Stimulated activated memory B cell treated with anti-CD40 and anti-IgM and Interleukin-4, amounts not matched to agents 10 μg/mL and 1 μg/mL and 100 μg/mL, for 72 hours (primary cell): Measurements from ENCODE around the gene MSANTD1.

Experiments used
- ATAC-seq: fragments of 150-1000 bp; cut with Tn5 transposase; 2 replicates; pipeline ENCODE4 v1.10.0; 2021
- H3K27ac Mint-ChIP-seq: one replicate; pipeline ENCODE4 v1.8.0; 2022; ENCODE audit warnings: mild to moderate bottlenecking, mixed read lengths
- H3K27me3 Mint-ChIP-seq: one replicate; pipeline ENCODE4 v1.8.0; 2022; ENCODE audit warnings: mixed read lengths
- H3K36me3 Mint-ChIP-seq: one replicate; pipeline ENCODE4 v1.8.0; 2022; ENCODE audit warnings: mixed read lengths
- H3K4me1 Mint-ChIP-seq: one replicate; pipeline ENCODE4 v1.8.0; 2022; ENCODE audit warnings: mixed read lengths
- H3K4me3 Mint-ChIP-seq: one replicate; pipeline ENCODE4 v1.8.0; 2022; ENCODE audit warnings: mild to moderate bottlenecking, moderate library complexity, mixed read lengths
- H3K9me3 Mint-ChIP-seq: one replicate; pipeline ENCODE4 v1.8.0; 2022; ENCODE audit warnings: mixed read lengths

MSANTD1 gene

GRCh38 chr4:3269991-3270611 lies 21.1 kb downstream of the MSANTD1 start:
- H3K4me1 Mint-ChIP-seq: peaks cover 11% of the 10 kb centered on the region

DNA sequence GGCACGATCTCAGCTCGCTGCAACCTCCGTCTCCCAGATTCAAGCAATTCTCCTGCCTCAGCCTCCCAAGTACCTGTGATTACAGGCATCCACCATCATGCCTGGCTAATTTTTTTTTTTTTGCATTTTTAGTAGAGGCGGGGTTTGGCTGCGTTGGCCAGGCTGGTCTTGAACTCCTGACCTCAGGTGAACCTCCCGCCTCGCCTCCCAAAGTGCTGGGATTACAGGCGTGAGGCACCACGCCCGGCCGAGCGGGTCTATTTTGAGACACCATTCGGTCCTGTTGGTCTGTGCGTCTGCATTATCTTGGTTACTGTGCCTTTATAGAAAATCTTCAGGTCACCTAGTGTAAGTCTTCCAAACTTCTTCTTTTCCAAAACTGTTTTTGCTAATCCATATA lies 22.2 kb downstream of the MSANTD1 start:
- Mint-ChIP-seq H3K9me3 (peaks cover 3% of the 10 kb centered on the region), H3K27me3 (no peaks in the 10 kb centered on the region), H3K36me3 (peaks cover 7% of the 10 kb centered on the region), H3K4me3 (no peak overlapping the region), H3K27ac (no peak overlapping the region), H3K4me1 (peaks cover 11% of the 10 kb centered on the region)
- no peak for ATAC-seq

More at GRCh38 chr4:3269991-3270611, 21.1 kb downstream of the MSANTD1 start:
- Mint-ChIP-seq H3K36me3 (peaks cover 7% of the 10 kb centered on the region), H3K27ac (no peak overlapping the region), H3K4me3 (no peak overlapping the region), H3K27me3 (no peaks in the 10 kb centered on the region), H3K9me3 (peaks cover 3% of the 10 kb centered on the region)
- ATAC-seq: no peak

DNA sequence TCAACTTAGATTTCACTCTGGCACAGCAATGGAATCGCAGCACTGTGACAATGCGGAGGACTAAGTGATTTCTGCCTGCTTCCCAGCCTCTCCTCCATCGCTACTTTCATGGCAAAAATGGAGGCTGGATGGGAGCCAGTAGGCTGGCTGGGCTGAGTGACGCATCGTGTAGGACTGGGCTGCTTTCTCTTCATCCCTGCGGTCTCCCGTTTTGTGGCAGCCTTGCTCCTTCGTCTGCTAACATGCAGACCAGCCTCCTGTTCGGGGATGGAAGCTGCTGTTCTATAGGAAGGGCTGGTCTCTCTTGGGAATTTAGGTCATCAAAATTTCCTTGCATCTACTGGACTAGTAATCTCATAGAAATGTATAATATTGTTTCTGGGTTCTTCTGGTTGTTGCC lies 28.0 kb downstream of the MSANTD1 start:
- Mint-ChIP-seq H3K27ac (no peak overlapping the region), H3K27me3 (no peaks in the 10 kb centered on the region), H3K36me3 (peaks cover 20% of the 10 kb centered on the region), H3K4me3 (no peak overlapping the region), H3K4me1 (peaks cover 8% of the 10 kb centered on the region), H3K9me3 (peaks cover 10% of the 10 kb centered on the region)
- no peak for ATAC-seq

- no peaks in the 10 kb centered on the region for H3K27me3 Mint-ChIP-seq
- peaks cover 17% of the 10 kb centered on the region for H3K36me3 Mint-ChIP-seq
- H3K4me1 Mint-ChIP-seq: no peaks in the 10 kb centered on the region
- no peak for ATAC-seq
- H3K4me3 Mint-ChIP-seq: no peak overlapping the region
- H3K27ac Mint-ChIP-seq: no peak overlapping the region
- peaks cover 7% of the 10 kb centered on the region for H3K9me3 Mint-ChIP-seq
These were observed 31.5 kb downstream of the MSANTD1 start for GRCh38 chr4:3280466-3280865.

DNA sequence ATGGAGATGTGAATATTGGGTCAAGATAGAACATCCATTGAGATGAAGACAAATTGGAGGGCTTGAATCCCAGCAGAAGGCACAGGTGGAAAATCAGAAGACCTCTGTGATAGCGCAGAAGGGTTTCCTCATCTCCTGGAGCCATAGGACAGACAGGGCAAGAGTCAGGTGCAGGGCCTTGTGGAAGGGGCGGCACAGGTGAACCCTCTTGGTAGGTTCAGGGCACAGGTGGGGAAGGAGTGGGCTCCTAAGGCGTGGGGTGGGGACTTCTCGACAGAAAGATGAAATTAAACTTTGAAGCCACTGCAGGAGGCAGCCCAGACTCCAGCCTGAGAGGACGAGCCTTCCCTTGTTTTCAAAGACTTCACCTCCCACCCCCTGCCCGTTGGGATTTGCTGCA lies 34.5 kb downstream of the MSANTD1 start:
- Mint-ChIP-seq H3K27me3 (no peaks in the 10 kb centered on the region), H3K4me1 (peaks cover 15% of the 10 kb centered on the region), H3K36me3 (peaks cover 13% of the 10 kb centered on the region), H3K27ac (no peak overlapping the region), H3K4me3 (no peak overlapping the region), H3K9me3 (peaks cover 7% of the 10 kb centered on the region)
- ATAC-seq: no peak

DNA sequence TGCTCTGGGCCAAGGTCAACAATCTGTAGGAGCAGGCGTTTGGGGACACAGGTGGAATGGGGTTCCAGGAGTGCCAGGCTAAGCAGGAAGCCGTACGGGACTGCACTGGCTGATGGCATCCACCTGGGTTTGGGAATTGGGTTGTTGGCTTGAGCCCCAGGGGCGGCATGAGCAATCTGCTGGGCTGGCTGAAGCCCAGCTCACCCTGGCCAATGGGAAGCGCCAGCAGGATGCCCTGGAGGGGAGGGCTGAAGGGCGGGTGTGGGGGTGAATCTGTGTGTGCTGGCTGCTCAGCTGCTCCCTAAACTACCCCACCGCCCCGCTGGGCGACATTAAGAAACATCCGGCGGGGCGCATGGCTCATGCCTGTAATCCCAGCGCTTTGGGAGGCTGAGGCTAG lies 35.0 kb downstream of the MSANTD1 start:
- Mint-ChIP-seq H3K27me3 (no peaks in the 10 kb centered on the region), H3K4me1 (peaks cover 15% of the 10 kb centered on the region), H3K4me3 (no peak overlapping the region), H3K9me3 (peaks cover 7% of the 10 kb centered on the region), H3K27ac (no peak overlapping the region), H3K36me3 (peaks cover 12% of the 10 kb centered on the region)
- ATAC-seq: no peak

- no peaks in the 10 kb centered on the region for H3K27me3 Mint-ChIP-seq
- no peak overlapping the region for H3K4me3 Mint-ChIP-seq
- H3K4me1 Mint-ChIP-seq: peaks cover 15% of the 10 kb centered on the region
- peaks cover 7% of the 10 kb centered on the region for H3K9me3 Mint-ChIP-seq
- H3K36me3 Mint-ChIP-seq: peaks cover 5% of the 10 kb centered on the region
- no peak for ATAC-seq
- H3K27ac Mint-ChIP-seq: no peak overlapping the region
These were observed 36.0 kb downstream of the MSANTD1 start for GRCh38 chr4:3284734-3285557.

DNA sequence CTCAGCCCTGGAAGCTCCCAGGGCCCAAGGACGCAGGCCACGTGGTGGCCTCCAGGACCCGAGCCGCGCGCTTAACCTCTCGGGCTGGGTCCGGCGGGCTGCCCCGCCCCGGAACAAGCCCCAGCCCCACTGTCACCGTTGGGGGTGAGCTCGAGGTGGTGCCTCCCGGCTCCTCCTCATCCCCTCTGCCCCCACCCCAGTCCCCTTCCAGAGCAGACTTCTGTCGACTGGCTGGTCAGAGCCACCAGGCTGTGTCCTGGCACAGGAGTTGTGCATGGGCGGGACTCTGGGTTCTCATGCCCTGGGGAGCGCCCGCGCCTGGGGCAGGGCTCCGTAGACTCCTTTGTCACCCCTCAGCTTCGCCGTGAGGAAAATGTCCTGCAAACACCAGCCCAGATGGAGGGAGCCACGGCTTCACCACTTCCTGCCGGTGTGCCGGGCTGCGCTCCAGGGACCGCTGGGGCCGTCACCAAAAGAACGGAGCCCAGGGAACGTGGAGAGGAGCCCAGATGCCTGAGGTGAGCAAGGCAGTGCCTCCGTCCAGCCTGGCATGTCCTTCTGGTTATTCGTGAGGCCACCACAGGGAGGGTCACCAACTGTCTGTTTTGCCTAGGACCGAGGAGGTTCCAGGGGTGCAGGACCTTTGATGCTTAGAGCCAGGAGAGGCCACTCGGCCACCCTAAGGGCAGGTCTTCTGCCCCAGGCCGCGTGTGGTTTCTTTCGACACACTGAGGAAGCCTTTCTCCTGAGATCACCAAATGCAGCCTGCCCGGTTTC lies 36.8 kb downstream of the MSANTD1 start:
- Mint-ChIP-seq H3K4me3 (peak overlapping the region; percentile 28), H3K9me3 (peaks cover 5% of the 10 kb centered on the region), H3K36me3 (peaks cover 1% of the 10 kb centered on the region), H3K27ac (peak overlapping the region; percentile 60), H3K4me1 (peaks cover 15% of the 10 kb centered on the region), H3K27me3 (no peaks in the 10 kb centered on the region)
- ATAC-seq: peak; percentile 61

DNA sequence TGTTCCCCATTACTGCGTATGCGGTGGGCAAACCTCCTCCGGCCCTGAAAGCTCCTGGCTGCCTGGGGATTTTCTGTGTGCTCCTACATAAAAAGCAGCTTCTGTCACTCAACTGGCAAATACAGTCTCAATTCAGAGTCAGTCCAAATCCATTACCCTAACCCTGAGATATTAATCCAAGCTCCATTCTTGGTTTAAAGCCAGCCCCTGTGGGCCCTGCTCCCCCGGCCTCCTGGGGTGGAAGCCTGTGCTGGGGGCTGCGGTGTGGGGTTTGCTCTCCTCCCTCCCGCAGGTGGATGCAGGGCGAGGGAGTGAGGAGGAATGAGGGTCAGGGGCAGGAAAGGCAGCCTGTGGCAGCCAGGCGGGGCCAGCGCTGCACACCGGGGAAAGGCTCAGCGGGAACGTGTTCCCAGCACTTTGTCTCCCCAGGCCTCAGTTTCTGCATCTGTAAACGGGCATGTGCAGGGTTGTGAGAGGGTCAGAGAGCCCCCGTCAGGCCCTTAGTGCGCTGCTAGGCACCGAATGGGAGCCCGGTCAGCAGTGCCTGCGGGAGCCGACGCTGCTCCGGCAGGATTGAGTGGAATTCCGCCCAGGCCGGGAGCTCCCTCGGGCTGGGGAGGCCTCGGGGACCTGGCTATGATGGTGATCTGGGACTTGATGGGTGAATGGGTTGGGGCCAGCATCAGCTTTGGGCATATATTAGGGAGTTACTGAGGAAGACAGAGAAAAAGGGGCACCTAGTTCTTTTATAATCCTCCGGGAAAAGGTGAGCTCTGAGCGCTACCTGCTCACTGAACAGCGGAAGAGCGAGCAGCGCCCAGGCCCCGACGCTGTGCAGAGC lies 37.6 kb downstream of the MSANTD1 start:
- ATAC-seq: peak; percentile 93
- Mint-ChIP-seq H3K27ac (peak overlapping the region; percentile 60), H3K27me3 (peaks cover 4% of the 10 kb centered on the region), H3K4me1 (peaks cover 17% of the 10 kb centered on the region), H3K36me3 (no peaks in the 10 kb centered on the region), H3K9me3 (peaks cover 4% of the 10 kb centered on the region), H3K4me3 (no peak overlapping the region)

GRCh38 chr4:3287271-3287971 lies 38.5 kb downstream of the MSANTD1 start:
- ATAC-seq: no peak
- Mint-ChIP-seq H3K27ac (no peak overlapping the region), H3K36me3 (no peaks in the 10 kb centered on the region), H3K4me1 (peaks cover 23% of the 10 kb centered on the region), H3K9me3 (no peaks in the 10 kb centered on the region), H3K4me3 (no peak overlapping the region), H3K27me3 (peaks cover 9% of the 10 kb centered on the region)

GRCh38 chr4:3287972-3288570 lies 39.1 kb downstream of the MSANTD1 start:
- H3K27me3 Mint-ChIP-seq: peaks cover 9% of the 10 kb centered on the region

GRCh38 chr4:3288571-3289094 lies 39.7 kb downstream of the MSANTD1 start:
- ATAC-seq: no peak
- H3K36me3 Mint-ChIP-seq: no peaks in the 10 kb centered on the region
- peaks cover 9% of the 10 kb centered on the region for H3K27me3 Mint-ChIP-seq
- H3K4me3 Mint-ChIP-seq: no peak overlapping the region
- H3K4me1 Mint-ChIP-seq: peaks cover 27% of the 10 kb centered on the region
- no peak overlapping the region for H3K27ac Mint-ChIP-seq
- H3K9me3 Mint-ChIP-seq: no peaks in the 10 kb centered on the region

More at GRCh38 chr4:3287972-3288570, 39.1 kb downstream of the MSANTD1 start:
- no peak overlapping the region for H3K4me3 Mint-ChIP-seq
- no peak for ATAC-seq
- H3K9me3 Mint-ChIP-seq: no peaks in the 10 kb centered on the region
- no peak overlapping the region for H3K27ac Mint-ChIP-seq
- peaks cover 23% of the 10 kb centered on the region for H3K4me1 Mint-ChIP-seq
- no peaks in the 10 kb centered on the region for H3K36me3 Mint-ChIP-seq

DNA sequence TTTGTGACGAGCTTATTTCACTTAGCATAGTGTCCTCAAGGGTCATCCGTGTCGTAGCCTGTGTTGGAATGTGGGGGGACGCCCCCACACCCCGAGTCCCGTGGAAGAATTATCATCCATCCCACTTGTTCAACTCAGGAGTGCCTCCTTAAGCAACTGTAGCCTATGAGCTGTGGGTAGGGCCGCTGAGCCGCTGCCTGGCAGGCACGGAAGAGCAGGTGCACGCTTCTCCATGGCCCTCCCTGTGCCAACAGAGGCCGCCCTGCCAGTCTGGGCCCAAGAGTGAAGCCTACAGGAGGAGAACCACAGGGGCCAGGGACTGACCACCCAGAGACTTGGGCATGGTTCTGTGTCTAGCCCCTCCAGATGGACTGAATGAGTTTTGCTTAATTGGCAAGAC lies 41.5 kb downstream of the MSANTD1 start:
- no peak for ATAC-seq
- no peaks in the 10 kb centered on the region for H3K36me3 Mint-ChIP-seq
- no peak overlapping the region for H3K4me3 Mint-ChIP-seq
- H3K27me3 Mint-ChIP-seq: peaks cover 9% of the 10 kb centered on the region
- H3K27ac Mint-ChIP-seq: no peak overlapping the region
- no peaks in the 10 kb centered on the region for H3K9me3 Mint-ChIP-seq
- H3K4me1 Mint-ChIP-seq: peaks cover 30% of the 10 kb centered on the region

GRCh38 chr4:3290889-3291321 lies 41.9 kb downstream of the MSANTD1 start:
- Mint-ChIP-seq H3K27ac (no peak overlapping the region), H3K36me3 (no peaks in the 10 kb centered on the region), H3K27me3 (peaks cover 9% of the 10 kb centered on the region), H3K4me3 (no peak overlapping the region), H3K9me3 (no peaks in the 10 kb centered on the region), H3K4me1 (peaks cover 27% of the 10 kb centered on the region)
- ATAC-seq: no peak
